WTC11 (cell line): ENCODE results near the gene SRRM2. TPM values are rescaled to one million over a fixed set of nuclear protein-coding genes. Genes with fewer than 3 reads are reported as not detected.

Experiments used
- ATAC-seq: fragments of 200-7000 bp; cut with Tn5 transposase; 2 replicates; pipeline ENCODE4 v1.10.0; 2021; ENCODE audit warnings: mild to moderate bottlenecking, moderate library complexity
- CTCF ChIA-PET: fragments of 300-600 bp; sonication (Branson Sonifier 250); formaldehyde crosslinking; loops from one replicate; lab custom pipeline; 2021; ENCODE audit warnings: antibody characterized with exemption; lab: Charles Lee
- POLR2A ChIA-PET: fragments of 350-600 bp; sonication (Branson Sonifier 250); formaldehyde crosslinking; loops from one replicate; lab custom pipeline; 2021; ENCODE audit warnings: antibody characterized with exemption; lab: Charles Lee
- DNase-seq: peaks from one replicate; pipeline ENCODE4 v3.0.0; 2021; ENCODE audit warnings: low spot score
- H3K27ac Mint-ChIP-seq: 2 replicates; pipeline ENCODE4 v1.8.0; 2021; ENCODE audit warnings: mixed read lengths
- H3K27me3 Mint-ChIP-seq: 2 replicates; pipeline ENCODE4 v1.8.0; 2021; ENCODE audit warnings: low read depth, mild to moderate bottlenecking, moderate library complexity, mixed read lengths
- H3K36me3 Mint-ChIP-seq: 2 replicates; pipeline ENCODE4 v1.8.0; 2021; ENCODE audit warnings: mixed read lengths
- H3K4me1 Mint-ChIP-seq: 2 replicates; pipeline ENCODE4 v1.8.0; 2022; ENCODE audit warnings: mixed read lengths
- H3K4me3 Mint-ChIP-seq: 2 replicates; pipeline ENCODE4 v1.8.0; 2021; ENCODE audit warnings: mild to moderate bottlenecking, moderate library complexity, mixed read lengths
- H3K9me3 Mint-ChIP-seq: 2 replicates; pipeline ENCODE4 v1.8.0; 2021; ENCODE audit warnings: mixed read lengths
- CREB1 ChIP-seq: sonication (generic); formaldehyde crosslinking; IDR thresholded peaks from 2 replicates; pipeline ENCODE4 v1.8.0; 2023; ENCODE audit warnings: mild to moderate bottlenecking, missing genetic modification reagents
- E2F1 ChIP-seq: sonication (generic); formaldehyde crosslinking; IDR thresholded peaks from 2 replicates; pipeline ENCODE4 v1.8.0; 2022; ENCODE audit warnings: mild to moderate bottlenecking, missing genetic modification reagents
- EMX1 ChIP-seq: fragments of 250-450 bp; sonication (Bioruptor Pico); IDR thresholded peaks from 2 replicates; pipeline ENCODE4 v1.8.0; 2021; ENCODE audit warnings: mild to moderate bottlenecking
- FOXP1 ChIP-seq: sonication (generic); formaldehyde crosslinking; IDR thresholded peaks from 2 replicates; pipeline ENCODE4 v1.8.0; 2022; ENCODE audit warnings: missing genetic modification reagents, mild to moderate bottlenecking, moderate library complexity, borderline replicate concordance
- GRHL2 ChIP-seq: fragments of 250-450 bp; sonication (Bioruptor Pico); IDR thresholded peaks from 2 replicates; pipeline ENCODE4 v1.8.0; 2022; ENCODE audit warnings: mild to moderate bottlenecking, moderate library complexity; ENCODE audit not compliant: insufficient replicate concordance, severe bottlenecking
- GTF2I ChIP-seq: fragments of 250-450 bp; sonication (Bioruptor Pico); conservative IDR thresholded peaks from 2 replicates; pipeline ENCODE4 v1.4.0; 2021; ENCODE audit warnings: mild to moderate bottlenecking
- IRF1 ChIP-seq: sonication (generic); formaldehyde crosslinking; IDR thresholded peaks from 2 replicates; pipeline ENCODE4 v1.8.0; 2023; ENCODE audit warnings: missing genetic modification reagents
- KAT7 ChIP-seq: sonication (generic); formaldehyde crosslinking; IDR thresholded peaks from 2 replicates; pipeline ENCODE4 v1.8.1; 2023; ENCODE audit warnings: missing genetic modification reagents, mild to moderate bottlenecking, borderline replicate concordance
- MYBL2 ChIP-seq: sonication (generic); formaldehyde crosslinking; IDR thresholded peaks from 2 replicates; pipeline ENCODE4 v1.8.1; 2023; ENCODE audit warnings: mild to moderate bottlenecking, moderate library complexity, missing genetic modification reagents
- NFE2L1 ChIP-seq: sonication (generic); formaldehyde crosslinking; IDR thresholded peaks from 2 replicates; pipeline ENCODE4 v1.8.1; 2023; ENCODE audit warnings: missing genetic modification reagents
- PRDM15 ChIP-seq: sonication (generic); formaldehyde crosslinking; IDR thresholded peaks from 2 replicates; pipeline ENCODE4 v1.8.0; 2022; ENCODE audit warnings: missing genetic modification reagents
- PRRX2 ChIP-seq: fragments of 250-450 bp; sonication (Bioruptor Pico); IDR thresholded peaks from 2 replicates; pipeline ENCODE4 v1.8.0; 2021; ENCODE audit warnings: mild to moderate bottlenecking
- SMAD4 ChIP-seq: sonication (generic); formaldehyde crosslinking; IDR thresholded peaks from 2 replicates; pipeline ENCODE4 v1.8.0; 2022; ENCODE audit warnings: mild to moderate bottlenecking, missing genetic modification reagents
- TCF7 ChIP-seq: sonication (generic); formaldehyde crosslinking; IDR thresholded peaks from 2 replicates; pipeline ENCODE4 v1.8.0; 2022; ENCODE audit warnings: mild to moderate bottlenecking, low read depth, missing genetic modification reagents, moderate library complexity
- TEAD1 ChIP-seq: sonication (generic); formaldehyde crosslinking; IDR thresholded peaks from 2 replicates; pipeline ENCODE4 v1.8.0; 2022; ENCODE audit warnings: mild to moderate bottlenecking, missing genetic modification reagents
- USF1 ChIP-seq: sonication (generic); formaldehyde crosslinking; IDR thresholded peaks from 2 replicates; pipeline ENCODE4 v1.8.0; 2022; ENCODE audit warnings: mild to moderate bottlenecking, missing genetic modification reagents
- ZNF121 ChIP-seq: sonication (generic); formaldehyde crosslinking; IDR thresholded peaks from 2 replicates; pipeline ENCODE4 v1.8.0; 2023; ENCODE audit warnings: missing genetic modification reagents
- ZNF138 ChIP-seq: sonication (generic); formaldehyde crosslinking; conservative IDR thresholded peaks from 2 replicates; pipeline ENCODE4 v1.8.1; 2022; ENCODE audit warnings: mild to moderate bottlenecking, moderate library complexity, missing genetic modification reagents
- ZNF671 ChIP-seq: fragments of 250-450 bp; sonication (Bioruptor Pico); IDR thresholded peaks from 2 replicates; pipeline ENCODE4 v1.8.0; 2021; ENCODE audit warnings: mild to moderate bottlenecking
- total RNA-seq: library from RNA; stranded (reverse); gene quantifications from 3 replicates; pipeline ENCODE4 v1.2.3, GENCODE V29; 2021
- TF ChIP-seq, protein P1 (sequence below): fragments of 250-450 bp; sonication (Bioruptor Pico); IDR thresholded peaks from 2 replicates; pipeline ENCODE4 v1.9.0; 2021; ENCODE audit warnings: mild to moderate bottlenecking, borderline replicate concordance
- TF ChIP-seq, protein P2 (sequence below): sonication (generic); formaldehyde crosslinking; conservative IDR thresholded peaks from 2 replicates; pipeline ENCODE4 v1.8.1; 2023; ENCODE audit warnings: mild to moderate bottlenecking, low read depth, missing genetic modification reagents, moderate library complexity
- TF ChIP-seq, protein P3 (sequence below): fragments of 200-600 bp; IDR thresholded peaks from 2 replicates; pipeline ENCODE4 v1.8.0; 2022; ENCODE audit warnings: antibody characterized with exemption

Gene SRRM2
- total RNA-seq, 1 experiment from 2014 or later, result 823 TPM

- TF ChIP-seq MYBL2 (CRISPR knock-in tag) (no peak), CREB1 (CRISPR knock-in tag) (no peak), FOXP1 (CRISPR knock-in tag) (no peak), E2F1 (no peak), GTF2I (no peak), ZNF671 (no peak)
These were observed 1.2 kb downstream of the SRRM2 start (continued) for GRCh38 chr16:2753733-2754020.

GRCh38 chr16:2755158-2755557 is 2.7 kb downstream of the SRRM2 start:
- Mint-ChIP-seq H3K4me3 (peak overlapping the region; percentile 89), H3K4me1 (peaks cover 38% of the 10 kb centered on the region), H3K27ac (peak overlapping the region; percentile 72), H3K36me3 (peaks cover 64% of the 10 kb centered on the region), H3K9me3 (peaks cover 11% of the 10 kb centered on the region), H3K27me3 (no peaks in the 10 kb centered on the region)
- no peak for ATAC-seq
- ChIA-PET CTCF (no interaction called here), POLR2A (no interaction called here)
- DNase-seq, result no peak
- TF ChIP-seq, protein P1, sequence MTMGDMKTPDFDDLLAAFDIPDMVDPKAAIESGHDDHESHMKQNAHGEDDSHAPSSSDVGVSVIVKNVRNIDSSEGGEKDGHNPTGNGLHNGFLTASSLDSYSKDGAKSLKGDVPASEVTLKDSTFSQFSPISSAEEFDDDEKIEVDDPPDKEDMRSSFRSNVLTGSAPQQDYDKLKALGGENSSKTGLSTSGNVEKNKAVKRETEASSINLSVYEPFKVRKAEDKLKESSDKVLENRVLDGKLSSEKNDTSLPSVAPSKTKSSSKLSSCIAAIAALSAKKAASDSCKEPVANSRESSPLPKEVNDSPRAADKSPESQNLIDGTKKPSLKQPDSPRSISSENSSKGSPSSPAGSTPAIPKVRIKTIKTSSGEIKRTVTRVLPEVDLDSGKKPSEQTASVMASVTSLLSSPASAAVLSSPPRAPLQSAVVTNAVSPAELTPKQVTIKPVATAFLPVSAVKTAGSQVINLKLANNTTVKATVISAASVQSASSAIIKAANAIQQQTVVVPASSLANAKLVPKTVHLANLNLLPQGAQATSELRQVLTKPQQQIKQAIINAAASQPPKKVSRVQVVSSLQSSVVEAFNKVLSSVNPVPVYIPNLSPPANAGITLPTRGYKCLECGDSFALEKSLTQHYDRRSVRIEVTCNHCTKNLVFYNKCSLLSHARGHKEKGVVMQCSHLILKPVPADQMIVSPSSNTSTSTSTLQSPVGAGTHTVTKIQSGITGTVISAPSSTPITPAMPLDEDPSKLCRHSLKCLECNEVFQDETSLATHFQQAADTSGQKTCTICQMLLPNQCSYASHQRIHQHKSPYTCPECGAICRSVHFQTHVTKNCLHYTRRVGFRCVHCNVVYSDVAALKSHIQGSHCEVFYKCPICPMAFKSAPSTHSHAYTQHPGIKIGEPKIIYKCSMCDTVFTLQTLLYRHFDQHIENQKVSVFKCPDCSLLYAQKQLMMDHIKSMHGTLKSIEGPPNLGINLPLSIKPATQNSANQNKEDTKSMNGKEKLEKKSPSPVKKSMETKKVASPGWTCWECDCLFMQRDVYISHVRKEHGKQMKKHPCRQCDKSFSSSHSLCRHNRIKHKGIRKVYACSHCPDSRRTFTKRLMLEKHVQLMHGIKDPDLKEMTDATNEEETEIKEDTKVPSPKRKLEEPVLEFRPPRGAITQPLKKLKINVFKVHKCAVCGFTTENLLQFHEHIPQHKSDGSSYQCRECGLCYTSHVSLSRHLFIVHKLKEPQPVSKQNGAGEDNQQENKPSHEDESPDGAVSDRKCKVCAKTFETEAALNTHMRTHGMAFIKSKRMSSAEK (CRISPR knock-in tag), result no peak
- TF ChIP-seq KAT7 (CRISPR knock-in tag) (no peak), TEAD1 (CRISPR knock-in tag) (no peak), GRHL2 (CRISPR knock-in tag) (no peak), TCF7 (no peak), PRRX2 (CRISPR knock-in tag) (no peak), ZNF138 (CRISPR knock-in tag) (no peak), ZNF121 (no peak), NFE2L1 (CRISPR knock-in tag) (no peak), EMX1 (CRISPR knock-in tag) (no peak), IRF1 (CRISPR knock-in tag) (no peak), PRDM15 (CRISPR knock-in tag) (no peak), SMAD4 (no peak), USF1 (CRISPR knock-in tag) (no peak)
- TF ChIP-seq, protein P2, sequence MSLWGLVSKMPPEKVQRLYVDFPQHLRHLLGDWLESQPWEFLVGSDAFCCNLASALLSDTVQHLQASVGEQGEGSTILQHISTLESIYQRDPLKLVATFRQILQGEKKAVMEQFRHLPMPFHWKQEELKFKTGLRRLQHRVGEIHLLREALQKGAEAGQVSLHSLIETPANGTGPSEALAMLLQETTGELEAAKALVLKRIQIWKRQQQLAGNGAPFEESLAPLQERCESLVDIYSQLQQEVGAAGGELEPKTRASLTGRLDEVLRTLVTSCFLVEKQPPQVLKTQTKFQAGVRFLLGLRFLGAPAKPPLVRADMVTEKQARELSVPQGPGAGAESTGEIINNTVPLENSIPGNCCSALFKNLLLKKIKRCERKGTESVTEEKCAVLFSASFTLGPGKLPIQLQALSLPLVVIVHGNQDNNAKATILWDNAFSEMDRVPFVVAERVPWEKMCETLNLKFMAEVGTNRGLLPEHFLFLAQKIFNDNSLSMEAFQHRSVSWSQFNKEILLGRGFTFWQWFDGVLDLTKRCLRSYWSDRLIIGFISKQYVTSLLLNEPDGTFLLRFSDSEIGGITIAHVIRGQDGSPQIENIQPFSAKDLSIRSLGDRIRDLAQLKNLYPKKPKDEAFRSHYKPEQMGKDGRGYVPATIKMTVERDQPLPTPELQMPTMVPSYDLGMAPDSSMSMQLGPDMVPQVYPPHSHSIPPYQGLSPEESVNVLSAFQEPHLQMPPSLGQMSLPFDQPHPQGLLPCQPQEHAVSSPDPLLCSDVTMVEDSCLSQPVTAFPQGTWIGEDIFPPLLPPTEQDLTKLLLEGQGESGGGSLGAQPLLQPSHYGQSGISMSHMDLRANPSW (CRISPR knock-in tag), result no peak
- TF ChIP-seq, protein P3, sequence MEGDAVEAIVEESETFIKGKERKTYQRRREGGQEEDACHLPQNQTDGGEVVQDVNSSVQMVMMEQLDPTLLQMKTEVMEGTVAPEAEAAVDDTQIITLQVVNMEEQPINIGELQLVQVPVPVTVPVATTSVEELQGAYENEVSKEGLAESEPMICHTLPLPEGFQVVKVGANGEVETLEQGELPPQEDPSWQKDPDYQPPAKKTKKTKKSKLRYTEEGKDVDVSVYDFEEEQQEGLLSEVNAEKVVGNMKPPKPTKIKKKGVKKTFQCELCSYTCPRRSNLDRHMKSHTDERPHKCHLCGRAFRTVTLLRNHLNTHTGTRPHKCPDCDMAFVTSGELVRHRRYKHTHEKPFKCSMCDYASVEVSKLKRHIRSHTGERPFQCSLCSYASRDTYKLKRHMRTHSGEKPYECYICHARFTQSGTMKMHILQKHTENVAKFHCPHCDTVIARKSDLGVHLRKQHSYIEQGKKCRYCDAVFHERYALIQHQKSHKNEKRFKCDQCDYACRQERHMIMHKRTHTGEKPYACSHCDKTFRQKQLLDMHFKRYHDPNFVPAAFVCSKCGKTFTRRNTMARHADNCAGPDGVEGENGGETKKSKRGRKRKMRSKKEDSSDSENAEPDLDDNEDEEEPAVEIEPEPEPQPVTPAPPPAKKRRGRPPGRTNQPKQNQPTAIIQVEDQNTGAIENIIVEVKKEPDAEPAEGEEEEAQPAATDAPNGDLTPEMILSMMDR, result no peak
